Activated CD8-positive, alpha-beta memory T cell treated with anti-CD3 and anti-CD28 coated beads, Interleukin-2, amount 50 U/mL, for 4 hours (primary cell): ENCODE data around the gene RHOB.
"Not testable (repeated sequence)": the region's sequence is repeated elsewhere in the genome, so short reads cannot be mapped to it uniquely, and the experiment has no call there.

Experiments used
- DNase-seq: peaks from one replicate; pipeline ENCODE4 v3.0.0-alpha.2; 2020

Gene RHOB

DNA sequence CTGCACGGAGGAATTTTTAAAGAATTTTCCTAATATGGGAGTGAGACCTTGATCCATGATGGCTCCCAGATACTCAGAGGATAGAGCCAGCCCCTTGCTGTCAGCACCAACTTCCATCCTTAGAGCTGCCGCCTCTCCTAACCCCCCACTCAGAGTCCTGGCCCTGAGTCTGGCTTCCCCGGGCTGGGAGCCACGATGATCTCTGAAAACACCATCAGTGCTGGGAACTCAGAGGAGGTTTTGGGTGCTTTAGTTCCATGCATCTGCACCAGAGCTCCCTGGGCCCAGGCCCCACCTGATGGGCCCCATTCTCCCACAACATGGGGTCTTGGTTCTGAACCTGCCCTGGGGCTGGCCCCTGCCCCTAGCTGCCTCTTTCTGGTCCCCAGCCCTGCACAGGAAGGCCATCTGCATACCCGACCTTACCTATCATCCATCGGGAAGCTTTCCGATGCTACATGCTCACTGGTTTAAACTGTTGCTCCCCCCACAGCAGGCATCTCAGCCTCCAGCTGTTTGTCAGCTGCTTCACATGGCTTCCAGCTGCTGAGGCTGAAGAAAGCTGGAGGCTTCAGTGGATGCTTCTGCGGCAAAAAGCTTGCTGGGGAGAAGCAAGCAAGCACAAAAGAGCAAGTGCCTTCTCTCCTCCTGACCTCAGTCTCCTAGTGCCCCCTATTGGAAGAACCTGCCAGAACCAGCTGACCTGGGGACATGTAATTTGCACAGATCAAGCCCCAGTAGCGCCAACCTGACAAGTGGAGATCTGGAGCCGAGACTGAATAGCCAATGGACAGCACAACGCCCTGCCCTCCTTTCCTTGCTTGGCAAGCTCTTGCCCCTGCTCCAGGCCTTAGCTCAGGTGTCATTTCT is 24.2 kb upstream of the RHOB start:
- no peak for DNase-seq

GRCh38 chr2:20423359-20423758 is 23.5 kb upstream of the RHOB start:
- DNase-seq = no peak

DNA sequence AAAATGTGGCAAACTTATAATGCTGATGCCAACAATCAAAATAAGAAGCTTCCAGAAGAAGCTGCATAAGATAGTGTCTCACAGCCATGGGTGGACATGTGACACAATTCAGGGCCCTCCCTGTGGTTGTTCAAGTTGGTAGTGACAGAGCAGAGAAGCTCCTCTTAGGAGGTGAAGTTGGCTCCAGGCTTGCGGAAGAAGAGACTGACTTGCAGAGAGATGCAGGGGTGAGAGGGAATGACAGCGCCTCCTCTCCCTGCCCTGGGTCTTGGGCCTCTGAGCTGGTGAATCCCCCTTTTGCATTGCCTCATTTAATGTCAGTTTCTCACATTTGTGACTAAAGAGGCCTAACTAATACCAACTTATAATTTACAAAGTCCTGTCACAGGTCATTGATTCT is 23.0 kb upstream of the RHOB start:
- no peak for DNase-seq

DNA sequence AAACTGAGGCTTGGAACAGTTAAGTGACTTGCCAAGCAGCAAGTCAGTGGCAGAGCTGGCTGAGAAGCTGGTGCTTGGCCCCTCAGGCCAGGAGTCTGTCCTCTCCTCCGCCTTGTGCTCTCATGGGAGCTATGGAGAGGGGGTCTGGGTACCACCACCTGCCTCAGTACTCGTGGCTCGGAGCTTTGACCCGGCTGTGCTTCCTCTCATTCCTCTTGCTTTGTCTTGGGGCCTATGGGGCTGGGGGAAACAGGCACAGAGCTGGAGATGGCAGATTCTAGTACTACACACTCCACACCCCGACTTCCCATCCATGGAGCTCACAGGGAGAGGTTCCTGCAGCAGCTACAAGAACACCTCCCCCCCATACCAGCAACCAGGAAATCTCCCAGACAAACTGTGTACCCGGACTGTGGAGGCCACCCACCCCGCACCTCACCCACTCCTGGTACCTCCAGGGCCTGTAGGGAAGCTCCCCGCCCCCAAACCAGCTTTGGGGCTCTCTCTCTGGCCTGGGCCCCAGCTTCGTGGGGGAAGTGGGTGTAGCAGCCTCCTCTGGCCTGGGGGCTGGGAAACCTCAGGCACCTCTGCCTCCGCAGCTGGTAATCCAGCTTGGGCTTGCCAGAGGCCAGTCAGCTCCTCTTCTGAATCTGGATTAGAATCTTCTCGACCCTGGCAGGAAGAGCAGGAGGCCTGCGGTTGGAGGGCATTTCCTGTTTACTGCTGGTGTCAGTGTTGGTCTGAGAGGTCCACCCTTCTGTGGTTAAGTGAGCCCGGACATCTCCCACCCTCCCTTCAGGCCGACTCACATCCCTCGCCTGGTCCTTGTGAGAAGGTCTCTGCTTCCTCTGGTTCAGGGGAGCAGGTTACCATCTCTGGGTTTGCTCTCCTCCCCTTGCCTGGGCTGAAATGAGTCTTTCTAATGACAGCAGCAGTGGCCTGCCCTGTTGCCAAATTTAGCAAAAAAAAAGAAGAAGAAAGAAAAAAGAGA is 22.3 kb upstream of the RHOB start:
- DNase-seq = no peak

GRCh38 chr2:20425371-20425881 is 21.4 kb upstream of the RHOB start:
- DNase-seq = no peak

DNA sequence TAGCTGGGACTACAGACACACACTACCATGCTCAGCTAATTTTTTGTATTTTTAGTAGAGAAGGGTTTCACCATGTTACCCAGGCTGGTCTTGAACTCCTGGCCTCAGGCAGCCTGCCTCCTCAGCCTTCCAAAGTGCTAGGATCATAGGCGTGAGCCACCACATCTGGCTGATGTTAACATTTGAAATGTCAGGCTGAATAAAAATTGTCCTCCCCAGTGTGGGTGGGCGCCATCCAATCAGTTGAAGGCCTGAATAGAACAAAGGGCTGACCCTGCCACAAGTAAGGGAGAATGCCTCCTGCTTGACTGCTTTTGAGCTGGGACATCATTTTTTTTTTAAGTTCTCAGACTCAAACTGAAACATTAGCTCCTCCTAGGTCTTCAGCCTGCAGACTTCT is 21.0 kb upstream of the RHOB start:
- no peak for DNase-seq

GRCh38 chr2:20427931-20428526 is 18.8 kb upstream of the RHOB start:
- DNase-seq = no peak

- no peak for DNase-seq
Measured at GRCh38 chr2:20428717-20429490, 18.0 kb upstream of the RHOB start.

GRCh38 chr2:20429528-20429927 is 17.3 kb upstream of the RHOB start:
- DNase-seq = no peak

DNA sequence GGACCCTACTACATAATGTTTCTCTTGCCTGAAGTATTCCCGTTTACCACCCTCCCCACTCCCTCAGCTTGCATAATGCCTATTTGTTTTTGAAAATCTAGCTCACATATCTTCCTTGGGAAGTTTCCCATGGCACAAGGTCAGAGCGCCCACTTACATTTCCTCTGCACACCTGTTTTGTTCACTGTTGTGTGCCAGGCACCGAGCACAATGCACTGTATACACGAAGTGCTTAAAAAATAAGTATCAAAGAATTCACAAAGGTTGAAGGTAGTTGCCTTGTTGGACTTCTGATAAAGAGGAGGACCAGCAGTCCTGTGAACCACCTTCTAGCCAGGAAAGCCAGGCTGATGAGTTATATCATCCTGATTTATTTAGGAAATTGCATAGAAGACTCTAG is 16.8 kb upstream of the RHOB start:
- no peak for DNase-seq

DNA sequence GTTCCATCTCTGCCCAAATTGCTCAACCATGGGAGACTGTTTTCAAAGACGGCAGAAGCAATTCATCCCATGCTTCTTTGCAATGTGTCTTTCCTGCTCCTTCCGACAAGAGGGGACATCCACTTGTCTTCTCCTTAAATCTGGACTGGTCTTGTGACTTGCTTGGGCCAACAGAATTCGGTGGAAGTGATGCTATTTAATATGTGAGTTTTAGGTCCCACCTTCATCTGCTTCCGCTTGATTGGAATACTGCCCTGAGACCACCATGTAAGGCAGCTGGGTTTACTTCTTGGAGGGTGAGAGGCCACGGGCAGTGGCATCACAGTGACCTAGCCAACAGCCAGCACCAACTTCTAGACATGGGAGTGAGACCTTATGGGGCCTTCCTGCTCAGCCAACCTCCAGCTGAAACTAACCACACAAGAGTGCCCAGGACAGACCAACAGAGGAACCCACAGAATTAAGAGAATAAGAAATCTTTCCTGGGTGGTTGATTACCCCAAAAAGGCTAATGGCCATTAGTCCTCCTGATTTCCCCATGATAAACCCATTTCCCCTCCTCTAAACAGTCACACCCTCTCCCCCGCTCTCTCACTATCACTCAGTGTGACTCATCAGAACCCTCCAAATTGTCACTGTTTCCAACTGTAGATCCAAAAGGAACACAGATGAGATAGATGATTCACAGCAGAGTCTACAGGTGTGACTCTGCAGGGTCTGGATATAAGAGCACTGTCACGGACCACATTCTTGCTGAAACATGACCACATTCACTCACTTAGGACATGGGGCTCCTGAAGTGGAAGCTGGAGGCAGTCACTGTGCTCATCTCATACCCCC is 16.2 kb upstream of the RHOB start:
- no peak for DNase-seq

- no peak for DNase-seq
Measured at GRCh38 chr2:20431301-20431698, 15.6 kb upstream of the RHOB start.

- DNase-seq = no peak
Measured at GRCh38 chr2:20431772-20432171, 15.1 kb upstream of the RHOB start.

- no peak for DNase-seq
Measured at GRCh38 chr2:20432714-20433113, 14.2 kb upstream of the RHOB start.

GRCh38 chr2:20433249-20433648 is 13.6 kb upstream of the RHOB start:
- DNase-seq = no peak

DNA sequence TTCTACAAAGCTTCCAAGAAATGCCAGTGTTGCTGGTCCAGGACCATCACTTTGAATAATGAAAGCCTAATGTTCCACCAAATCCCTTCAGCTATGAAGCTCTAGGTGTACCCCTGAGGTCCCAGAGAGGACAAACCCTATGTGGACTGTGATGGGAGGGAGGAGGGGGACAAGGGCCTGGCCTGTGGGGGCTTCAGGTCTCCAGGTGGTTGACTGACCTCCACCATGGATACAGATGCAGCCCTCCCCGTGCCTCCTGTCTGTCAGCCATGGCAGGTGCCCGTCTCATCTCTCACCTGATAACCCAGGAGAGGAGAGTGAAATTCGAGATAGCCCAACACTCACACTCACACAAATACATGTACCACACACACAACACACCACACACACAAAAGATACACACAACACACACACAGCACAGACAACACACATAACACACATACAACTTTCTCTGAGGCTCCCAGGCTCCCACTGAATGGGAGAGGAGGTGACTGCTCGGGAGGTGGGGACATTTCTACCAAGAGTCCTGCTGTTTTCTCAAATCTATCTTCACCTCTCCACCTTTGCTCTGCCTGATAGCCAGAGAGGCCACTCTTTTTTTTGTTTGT is 12.8 kb upstream of the RHOB start:
- no peak for DNase-seq

GRCh38 chr2:20434588-20435294 is 12.1 kb upstream of the RHOB start:
- no peak for DNase-seq

GRCh38 chr2:20435456-20435855 is 11.4 kb upstream of the RHOB start:
- DNase-seq = not testable (repeated sequence)

- DNase-seq = no peak
Measured at GRCh38 chr2:20436716-20437470, 10.0 kb upstream of the RHOB start.
